Chondrocyte (in vitro differentiated cells): ENCODE measurements around the gene NPTXR. TPM values are rescaled to one million over a fixed set of nuclear protein-coding genes. Genes with fewer than 3 reads are reported as not detected.
"Not testable (repeated sequence)": the region's sequence is repeated elsewhere in the genome, so short reads cannot be mapped to it uniquely, and the experiment has no call there.

ENCODE experiments used
- DNase-seq: peaks from one replicate; pipeline ENCODE4 v3.0.0; 2021; ENCODE audit warnings: mixed read lengths, low spot score
- H3K27ac Mint-ChIP-seq: one replicate; pipeline ENCODE4 v1.8.0; 2021; ENCODE audit warnings: mild to moderate bottlenecking, moderate library complexity, mixed read lengths; ENCODE audit not compliant: unreplicated experiment
- H3K27me3 Mint-ChIP-seq: 2 replicates; pipeline ENCODE4 v1.8.0; 2021; ENCODE audit warnings: low read depth, mixed read lengths
- H3K36me3 Mint-ChIP-seq: 2 replicates; pipeline ENCODE4 v1.8.0; 2021; ENCODE audit warnings: low read depth, mixed read lengths
- H3K4me1 Mint-ChIP-seq: 2 replicates; pipeline ENCODE4 v1.8.0; 2021; ENCODE audit warnings: low read depth, mild to moderate bottlenecking, mixed read lengths
- H3K4me3 Mint-ChIP-seq: one replicate; pipeline ENCODE4 v1.8.0; 2021; ENCODE audit warnings: mild to moderate bottlenecking, moderate library complexity, mixed read lengths; ENCODE audit not compliant: unreplicated experiment
- H3K9me3 Mint-ChIP-seq: 2 replicates; pipeline ENCODE4 v1.8.0; 2021; ENCODE audit warnings: low read depth, mixed read lengths
- total RNA-seq: library from RNA; stranded (reverse); gene quantifications from 3 replicates; pipeline ENCODE4 v1.2.1, GENCODE V29; 2021
- TF ChIP-seq, protein P1 (sequence below): fragments of 200-600 bp; sonication (generic); IDR thresholded peaks from 2 replicates; pipeline ENCODE4 v1.5.0; 2021; ENCODE audit warnings: antibody characterized with exemption, mild to moderate bottlenecking, moderate library complexity

The NPTXR gene
- total RNA-seq, 1 donor from 2014 or later = 35.0 TPM

DNA sequence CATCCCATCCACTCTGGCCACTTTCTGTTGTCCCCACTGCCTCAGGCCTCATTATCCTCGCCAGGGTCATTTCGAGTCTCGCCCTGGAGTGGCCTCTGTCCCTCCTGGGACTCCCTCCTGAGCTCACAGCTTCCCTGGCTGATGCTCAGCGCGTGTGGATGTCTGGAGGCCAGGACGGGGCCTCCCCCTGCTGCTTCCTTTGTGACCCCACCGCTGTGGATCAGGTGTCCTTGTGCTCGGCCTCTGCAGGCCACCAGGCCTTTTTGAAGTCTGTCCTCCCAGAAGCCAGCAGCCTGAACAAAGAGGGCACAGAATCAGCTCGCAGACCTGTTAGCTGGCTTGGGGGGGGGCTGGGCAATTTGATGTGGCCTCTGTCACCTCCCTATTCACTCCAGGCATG lies 14.7 kb upstream of the NPTXR start:
- no peak overlapping the region for H3K27ac Mint-ChIP-seq
- DNase-seq = no peak
- H3K27me3 Mint-ChIP-seq = peaks cover 2% of the 10 kb centered on the region
- no peaks in the 10 kb centered on the region for H3K36me3 Mint-ChIP-seq
- H3K4me3 Mint-ChIP-seq = no peak overlapping the region
- no peaks in the 10 kb centered on the region for H3K9me3 Mint-ChIP-seq
- TF ChIP-seq, protein P1, sequence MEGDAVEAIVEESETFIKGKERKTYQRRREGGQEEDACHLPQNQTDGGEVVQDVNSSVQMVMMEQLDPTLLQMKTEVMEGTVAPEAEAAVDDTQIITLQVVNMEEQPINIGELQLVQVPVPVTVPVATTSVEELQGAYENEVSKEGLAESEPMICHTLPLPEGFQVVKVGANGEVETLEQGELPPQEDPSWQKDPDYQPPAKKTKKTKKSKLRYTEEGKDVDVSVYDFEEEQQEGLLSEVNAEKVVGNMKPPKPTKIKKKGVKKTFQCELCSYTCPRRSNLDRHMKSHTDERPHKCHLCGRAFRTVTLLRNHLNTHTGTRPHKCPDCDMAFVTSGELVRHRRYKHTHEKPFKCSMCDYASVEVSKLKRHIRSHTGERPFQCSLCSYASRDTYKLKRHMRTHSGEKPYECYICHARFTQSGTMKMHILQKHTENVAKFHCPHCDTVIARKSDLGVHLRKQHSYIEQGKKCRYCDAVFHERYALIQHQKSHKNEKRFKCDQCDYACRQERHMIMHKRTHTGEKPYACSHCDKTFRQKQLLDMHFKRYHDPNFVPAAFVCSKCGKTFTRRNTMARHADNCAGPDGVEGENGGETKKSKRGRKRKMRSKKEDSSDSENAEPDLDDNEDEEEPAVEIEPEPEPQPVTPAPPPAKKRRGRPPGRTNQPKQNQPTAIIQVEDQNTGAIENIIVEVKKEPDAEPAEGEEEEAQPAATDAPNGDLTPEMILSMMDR = no peak
- H3K4me1 Mint-ChIP-seq = peaks cover 3% of the 10 kb centered on the region

DNA sequence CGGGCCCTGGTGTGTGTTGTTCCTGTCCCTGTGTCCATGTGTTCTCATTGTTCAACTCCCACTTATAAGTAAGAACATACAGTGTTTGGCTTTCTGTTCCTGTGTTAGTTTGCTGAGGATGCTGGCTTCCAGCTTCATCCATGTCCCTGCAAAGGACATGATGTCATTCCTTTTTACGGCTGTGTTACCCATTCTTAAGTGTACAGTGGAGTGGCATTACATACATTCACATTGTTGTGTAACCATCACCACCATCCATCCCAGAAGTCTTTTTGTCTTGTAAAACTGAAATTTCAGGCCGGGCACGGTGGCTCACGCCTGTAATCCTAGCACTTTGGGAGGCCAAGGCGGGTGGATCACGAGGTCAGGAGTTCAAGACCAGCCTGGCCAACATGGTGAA lies 10.6 kb upstream of the NPTXR start:
- H3K4me3 Mint-ChIP-seq, H3K9me3 Mint-ChIP-seq, H3K4me1 Mint-ChIP-seq, DNase-seq, H3K27me3 Mint-ChIP-seq, H3K36me3 Mint-ChIP-seq, H3K27ac Mint-ChIP-seq: not testable (repeated sequence)

DNA sequence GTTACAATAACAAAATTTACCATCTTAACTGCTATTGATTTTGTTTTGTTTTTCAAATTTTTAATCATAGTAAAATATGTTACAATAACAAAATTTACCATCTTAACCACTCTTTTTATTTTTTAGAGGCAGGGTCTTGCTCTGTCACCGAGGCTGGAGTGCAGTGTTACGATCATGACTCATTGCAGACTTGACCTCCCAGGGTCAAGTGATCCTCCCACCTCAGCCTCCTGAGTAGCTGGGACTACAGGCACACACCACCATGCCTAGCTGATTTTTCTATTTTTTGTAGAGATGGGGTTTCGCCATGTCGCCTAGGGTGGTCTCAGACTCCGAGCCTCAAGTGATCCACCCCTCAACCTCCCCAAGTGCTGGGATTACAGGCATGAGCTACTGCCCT lies 10.1 kb upstream of the NPTXR start:
- H3K4me1 Mint-ChIP-seq, DNase-seq, H3K36me3 Mint-ChIP-seq, H3K9me3 Mint-ChIP-seq, H3K27me3 Mint-ChIP-seq, H3K4me3 Mint-ChIP-seq, H3K27ac Mint-ChIP-seq: not testable (repeated sequence)

DNA sequence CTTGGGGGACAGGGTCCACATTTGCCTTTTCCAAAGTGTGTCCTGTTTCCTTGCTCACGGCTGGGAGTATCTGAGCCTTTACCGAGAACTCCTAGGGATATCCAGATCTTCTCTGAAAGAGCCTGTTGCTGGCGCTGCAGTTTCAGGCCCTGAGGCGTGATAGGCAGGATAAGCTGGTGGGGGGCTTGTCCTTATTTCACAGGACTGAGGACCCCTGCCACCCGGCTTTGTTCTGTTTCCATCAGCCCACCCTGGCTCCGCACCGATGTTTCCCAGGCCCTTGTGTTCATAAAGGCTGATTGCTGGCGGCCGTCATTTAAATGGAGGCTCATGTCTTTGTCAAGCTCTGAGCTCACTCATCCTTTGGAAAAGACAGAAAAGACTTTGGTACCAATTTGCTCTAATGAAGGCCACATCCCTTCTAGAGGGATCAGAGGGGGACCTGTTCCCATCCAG lies 9.4 kb upstream of the NPTXR start:
- Mint-ChIP-seq H3K4me3 (no peak overlapping the region), H3K27ac (no peak overlapping the region), H3K27me3 (peaks cover 10% of the 10 kb centered on the region), H3K9me3 (no peaks in the 10 kb centered on the region), H3K36me3 (no peaks in the 10 kb centered on the region), H3K4me1 (peaks cover 7% of the 10 kb centered on the region)
- TF ChIP-seq, protein P1 = no peak
- no peak for DNase-seq

DNA sequence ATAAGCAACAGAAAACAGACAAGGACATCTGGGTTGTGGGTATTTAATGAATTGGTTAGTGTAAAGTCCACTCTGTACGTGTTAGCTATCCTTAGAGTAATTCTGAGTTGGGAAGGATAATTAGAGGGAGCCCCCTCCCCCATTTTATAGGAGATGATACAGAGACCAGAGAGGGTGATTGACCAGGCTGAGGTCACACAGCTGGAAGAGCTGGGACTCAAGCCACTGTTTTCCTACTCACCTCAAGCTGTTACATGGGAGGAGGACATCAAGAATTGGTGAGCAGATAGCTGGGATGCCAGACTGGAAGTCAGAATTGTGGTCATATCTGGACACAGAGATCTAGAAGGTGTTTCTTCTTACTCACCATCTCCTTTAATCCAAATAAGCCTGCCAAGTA lies 8.7 kb upstream of the NPTXR start:
- H3K36me3 Mint-ChIP-seq = no peaks in the 10 kb centered on the region
- no peak overlapping the region for H3K27ac Mint-ChIP-seq
- TF ChIP-seq, protein P1 = no peak
- DNase-seq = no peak
- no peak overlapping the region for H3K4me3 Mint-ChIP-seq
- no peaks in the 10 kb centered on the region for H3K9me3 Mint-ChIP-seq
- peaks cover 7% of the 10 kb centered on the region for H3K4me1 Mint-ChIP-seq
- peaks cover 10% of the 10 kb centered on the region for H3K27me3 Mint-ChIP-seq

DNA sequence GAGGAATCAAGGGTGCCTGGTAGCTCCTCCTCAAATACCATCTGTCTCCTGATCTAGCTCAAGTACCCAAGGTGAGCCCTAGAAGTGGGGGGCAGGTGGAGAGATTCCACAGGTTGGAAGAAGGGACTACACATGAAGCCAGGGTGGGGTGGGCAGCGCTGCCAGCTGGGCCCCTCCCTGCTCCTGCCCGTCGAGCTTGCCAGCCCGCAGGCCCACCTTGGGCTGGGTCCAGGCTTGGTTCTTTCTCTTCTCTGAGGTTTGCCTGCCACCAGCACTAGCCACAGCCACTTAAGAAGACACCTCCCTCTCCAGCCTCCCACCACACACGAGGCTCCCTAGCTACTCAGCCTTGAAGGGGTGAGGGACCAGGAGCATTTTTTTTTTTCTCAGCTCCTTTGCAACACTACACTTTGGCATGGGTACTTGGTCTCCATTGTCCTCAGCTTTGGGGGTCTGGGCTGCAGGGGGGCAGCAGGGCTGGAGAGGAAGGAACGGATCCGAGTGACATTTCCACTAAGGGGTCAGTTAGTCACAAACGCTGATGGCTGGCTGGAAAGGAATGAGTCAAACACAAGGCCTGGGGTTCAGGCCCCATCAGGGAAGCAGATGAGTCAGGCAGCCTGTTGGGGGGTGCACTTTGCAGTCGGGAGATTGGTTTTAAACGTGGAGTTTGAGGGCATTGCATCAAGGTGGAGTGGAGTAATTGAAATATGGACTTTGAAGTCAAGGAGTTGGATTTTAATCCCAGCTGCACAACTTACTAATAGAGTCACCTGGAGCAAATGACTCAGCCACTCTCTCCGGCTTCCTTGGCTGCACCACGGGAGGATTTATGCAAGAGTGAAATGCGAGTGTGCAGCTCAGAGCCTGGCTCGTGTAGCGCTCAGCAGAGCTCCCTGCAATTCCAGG lies 7.4 kb upstream of the NPTXR start:
- H3K27ac Mint-ChIP-seq = no peak overlapping the region
- H3K4me3 Mint-ChIP-seq = no peak overlapping the region
- H3K36me3 Mint-ChIP-seq = no peaks in the 10 kb centered on the region
- no peak for DNase-seq
- peaks cover 16% of the 10 kb centered on the region for H3K4me1 Mint-ChIP-seq
- TF ChIP-seq, protein P1 = no peak
- peaks cover 10% of the 10 kb centered on the region for H3K27me3 Mint-ChIP-seq
- no peaks in the 10 kb centered on the region for H3K9me3 Mint-ChIP-seq
